IMR-90 (cell line): Measurements from ENCODE around the gene FANCG. TPM values are rescaled to one million over a fixed set of nuclear protein-coding genes. Genes with fewer than 3 reads are reported as not detected.
A peak's percentile ranks its signal among the peaks of the same experiment; 100 is the strongest.

Experiments used
- ATAC-seq: fragments of 200-7000 bp; cut with Tn5 transposase; 2 replicates; pipeline ENCODE4 v1.9.1; 2020; ENCODE audit warnings: low read depth, mild to moderate bottlenecking, moderate library complexity
- BruUV-seq: library from RNA; stranded (reverse); fragments of 400-500 nt; replicated peaks from 2 replicates; lab custom pipeline; 2021; lab: Mats Ljungman, UMichigan
- CTCF ChIA-PET: fragments of 300-600 bp; formaldehyde crosslinking; extraction: SDS; loops from one replicate; lab custom pipeline; 2021; ENCODE audit warnings: antibody characterized with exemption; lab: Yijun Ruan, JAX
- POLR2A ChIA-PET: fragments of 300-600 bp; sonication (Branson Sonifier 250); formaldehyde crosslinking; loops from one replicate; lab custom pipeline; 2022; ENCODE audit warnings: antibody characterized with exemption; ENCODE audit not compliant: unreplicated experiment; lab: Charles Lee
- DNase-seq: peaks from one replicate; pipeline ENCODE4 v3.0.0; 2013
- H2AFZ ChIP-seq: replicated peaks from 2 replicates; pipeline ENCODE3; 2013; ENCODE audit warnings: low read length, mild to moderate bottlenecking; ENCODE audit not compliant: poor library complexity
- H2AK5ac ChIP-seq: 2 replicates; pipeline ENCODE4 v1.6.1; 2013; ENCODE audit warnings: low read depth, low read length, inconsistent platforms
- H2AK9ac ChIP-seq: replicated peaks from 2 replicates; pipeline ENCODE3; 2013; ENCODE audit warnings: mild to moderate bottlenecking, low read depth, low read length, moderate library complexity; ENCODE audit not compliant: poor library complexity
- H2BK120ac ChIP-seq: 2 replicates; pipeline ENCODE4 v1.6.1; 2013; ENCODE audit warnings: low read depth, low read length, inconsistent platforms
- H2BK15ac ChIP-seq: 3 replicates; pipeline ENCODE4 v1.6.1; 2013; ENCODE audit warnings: low read depth, low read length, inconsistent platforms
- H2BK20ac ChIP-seq: 2 replicates; pipeline ENCODE4 v1.6.1; 2013; ENCODE audit warnings: low read depth, mild to moderate bottlenecking, inconsistent platforms, low read length, moderate library complexity
- H2BK5ac ChIP-seq: 2 replicates; pipeline ENCODE4 v1.6.1; 2013; ENCODE audit warnings: mild to moderate bottlenecking, low read depth, low read length, inconsistent platforms; ENCODE audit not compliant: poor library complexity, severe bottlenecking
- H3K14ac ChIP-seq: replicated peaks from 2 replicates; pipeline ENCODE4 v1.6.1; 2013; ENCODE audit warnings: low read depth, low read length, inconsistent platforms
- H3K18ac ChIP-seq: 2 replicates; pipeline ENCODE4 v1.6.1; 2013; ENCODE audit warnings: low read depth, low read length, control low read depth
- H3K23ac ChIP-seq: 2 replicates; pipeline ENCODE4 v1.6.1; 2013; ENCODE audit warnings: low read depth, low read length, inconsistent platforms
- H3K27ac ChIP-seq: 2 replicates; pipeline ENCODE4 v1.5.1; 2013; ENCODE audit warnings: mild to moderate bottlenecking, control low read depth, low read length; ENCODE audit not compliant: insufficient read depth
- H3K27me3 ChIP-seq: 2 replicates; pipeline ENCODE4 v1.6.1; 2013; ENCODE audit warnings: low read length; ENCODE audit not compliant: control insufficient read depth, insufficient read depth
- H3K36me3 ChIP-seq: 2 replicates; pipeline ENCODE4 v1.6.1; 2013; ENCODE audit warnings: low read length, mixed read lengths; ENCODE audit not compliant: control insufficient read depth, insufficient read depth
- H3K4ac ChIP-seq: 2 replicates; pipeline ENCODE4 v1.6.1; 2013; ENCODE audit warnings: low read depth, low read length, inconsistent platforms
- H3K4me1 ChIP-seq: 2 replicates; pipeline ENCODE4 v1.6.1; 2013; ENCODE audit warnings: low read length, mixed read lengths; ENCODE audit not compliant: control insufficient read depth, insufficient read depth
- H3K4me2 ChIP-seq: 2 replicates; pipeline ENCODE4 v1.6.1; 2013; ENCODE audit warnings: low read depth, mild to moderate bottlenecking, control low read depth, low read length, moderate library complexity
- H3K4me3 ChIP-seq: 2 replicates; pipeline ENCODE4 v1.5.1; 2013; ENCODE audit warnings: low read depth, mild to moderate bottlenecking, control low read depth, low read length, moderate library complexity; ENCODE audit not compliant: insufficient read depth
- H3K56ac ChIP-seq: 2 replicates; pipeline ENCODE4 v1.6.1; 2013; ENCODE audit warnings: low read length, inconsistent platforms; ENCODE audit not compliant: insufficient read depth; ENCODE audit errors: extremely low read depth
- H3K79me1 ChIP-seq, 2 experiments: 2 replicates each; pipeline ENCODE4 v1.6.1; 2013; ENCODE audit warnings: low read length in 2 of 2, inconsistent platforms in 1 of 2, low read depth in 1 of 2
- H3K9ac ChIP-seq: 2 replicates; pipeline ENCODE4 v1.6.1; 2013; ENCODE audit warnings: low read depth, low read length, control low read depth
- H3K9me1 ChIP-seq: 2 replicates; pipeline ENCODE4 v1.6.1; 2013; ENCODE audit warnings: low read length, inconsistent platforms; ENCODE audit not compliant: insufficient read depth
- H3K9me3 ChIP-seq: 2 replicates; pipeline ENCODE4 v1.6.1; 2013; ENCODE audit warnings: low read length; ENCODE audit not compliant: control insufficient read depth, insufficient read depth
- H4K20me1 ChIP-seq: 2 replicates; pipeline ENCODE4 v1.6.1; 2013; ENCODE audit warnings: low read length, inconsistent platforms; ENCODE audit not compliant: insufficient read depth
- H4K5ac ChIP-seq: 2 replicates; pipeline ENCODE4 v1.6.1; 2013; ENCODE audit warnings: mild to moderate bottlenecking, low read depth, low read length, control low read depth
- H4K8ac ChIP-seq, 2 experiments: 2 replicates each; pipeline ENCODE4 v1.6.1; 2013; ENCODE audit warnings: low read depth in 2 of 2, low read length in 2 of 2, control low read depth in 1 of 2, inconsistent platforms in 1 of 2
- H4K91ac ChIP-seq: 2 replicates; pipeline ENCODE4 v1.6.1; 2013; ENCODE audit warnings: low read depth, low read length, inconsistent platforms; ENCODE audit not compliant: insufficient read depth
- CEBPB ChIP-seq: IDR thresholded peaks from 2 replicates; pipeline ENCODE4 v1.6.1; 2012; ENCODE audit warnings: low read depth, low read length, improper control_type of control experiment
- CHD1 ChIP-seq: IDR thresholded peaks from 2 replicates; pipeline ENCODE4 v1.6.1; 2012; ENCODE audit warnings: low read depth, low read length, improper control_type of control experiment
- MAZ ChIP-seq: IDR thresholded peaks from 2 replicates; pipeline ENCODE4 v1.6.1; 2012; ENCODE audit warnings: low read depth, mild to moderate bottlenecking, low read length, improper control_type of control experiment, moderate library complexity, borderline replicate concordance
- NFE2L2 ChIP-seq: fragments of 150-350 bp; IDR thresholded peaks from 2 replicates; pipeline ENCODE4 v1.6.1; 2016; ENCODE audit warnings: low read depth, mild to moderate bottlenecking, low read length
- POLR2A ChIP-seq: IDR thresholded peaks from 2 replicates; pipeline ENCODE4 v1.6.1; 2012; ENCODE audit warnings: mild to moderate bottlenecking, low read depth, low read length
- RCOR1 ChIP-seq: IDR thresholded peaks from 2 replicates; pipeline ENCODE4 v1.6.1; 2012; ENCODE audit warnings: mild to moderate bottlenecking, low read length, improper control_type of control experiment; ENCODE audit not compliant: insufficient replicate concordance
- RFX5 ChIP-seq: IDR thresholded peaks from 2 replicates; pipeline ENCODE4 v1.8.0; 2012; ENCODE audit warnings: low read depth, mild to moderate bottlenecking, low read length, moderate library complexity
- SMC3 ChIP-seq: fragments of 150-350 bp; IDR thresholded peaks from 2 replicates; pipeline ENCODE4 v1.6.1; 2016; ENCODE audit warnings: low read depth, mild to moderate bottlenecking, antibody characterized with exemption, low read length, moderate library complexity
- WGBS, 2 experiments: methylation state at CpG; one replicate each; pipeline versions ENCODE4 v1.1.5 to v1.1.7; 2013; ENCODE audit warnings: missing lambda C conversion rate in 2 of 2; ENCODE audit not compliant: insufficient read length in 1 of 2; ENCODE audit errors: extremely low coverage in 2 of 2; 5-methylcytosine and 5-hydroxymethylcytosine counted together
- dilution Hi-C: fragments of 300-500 bp; cut with HindIII; formaldehyde crosslinking; loops from one replicate; pipeline ENCODE4 v1.14.3; 2018; ENCODE audit warnings: low sequenced_read_pairs; ENCODE audit not compliant: unreplicated experiment
- in situ Hi-C: fragments of 300-500 bp; cut with MboI; formaldehyde crosslinking; loops from 3 replicates; pipeline ENCODE4 v1.14.3; 2019; ENCODE audit warnings: low sequenced_read_pairs, inconsistent platforms, mixed read lengths
- intact Hi-C: fragments of 100-400 bp; cut with micrococcal nuclease; formaldehyde crosslinking; loops from 2 replicates; pipeline ENCODE4 v1.10.0; 2022
- polyA plus RNA-seq, 3 experiments: library from polyadenylated mRNA; depleted of rRNA; stranded (reverse); fragments of >200 nt; gene quantifications; 2 replicates each; pipeline ENCODE4 v1.2.3, GENCODE V29; 2012; ENCODE audit warnings: low replicate concordance in 1 of 3
- total RNA-seq: library from RNA; depleted of rRNA; stranded (reverse); fragments of >200 nt; gene quantifications from 2 replicates; pipeline ENCODE4 v1.2.3, GENCODE V29; 2012

The FANCG gene
- total and polyA plus RNA-seq, 2 of the 4 experiments (the other 2 are of a cell fraction): 16.1 to 19.3 TPM

- TF ChIP-seq NFE2L2: no peak
- TF ChIP-seq SMC3: no peak
These were observed 35.3 kb upstream of the FANCG start (continued) for GRCh38 chr9:35114840-35115628.

- dilution Hi-C loops: no loop called here
- Histone ChIP-seq H3K9me3 (no peaks in the 10 kb centered on the region), H4K5ac (peak overlapping the region; percentile 76), H2AK5ac (peak overlapping the region; percentile 90), H3K9me1 (peaks cover 13% of the 10 kb centered on the region), H2BK20ac (peak overlapping the region; percentile 27; the same call in 1 of the 2 replicates), H4K20me1 (peaks cover 17% of the 10 kb centered on the region; the same call in 1 of the 2 replicates), H3K56ac (peak overlapping the region; percentile 84), H2BK120ac (peak overlapping the region; percentile 83; the same call in 1 of the 2 replicates), H3K27me3 (no peaks in the 10 kb centered on the region), H3K36me3 (no peaks in the 10 kb centered on the region), H3K27ac (peak overlapping the region; percentile 85), H3K79me1 (peaks cover 24 to 50% of the 10 kb centered on the region in 2 experiments; a peak in 3 of 4 replicates), H4K8ac (peak overlapping the region; percentile 76 to 77), H3K4me1 (peaks cover 23% of the 10 kb centered on the region), H3K4me3 (peak overlapping the region; percentile 88), H3K4ac (peak overlapping the region; percentile 86), H3K14ac (peak overlapping the region; percentile 59), H3K4me2 (peak overlapping the region; percentile 98), H2BK15ac (peak overlapping the region; percentile 92; the same call in 2 of the 3 replicates), H2AK9ac (peak overlapping the region; percentile 99), H3K23ac (peak overlapping the region; percentile 73), H3K9ac (peak overlapping the region; percentile 80), H2BK5ac (peak overlapping the region; percentile 87), H2AFZ (peak overlapping the region; percentile 91), H3K18ac (peak overlapping the region; percentile 18), H4K91ac (peak overlapping the region; percentile 94)
- ATAC-seq: peak; percentile 33
- no TSS peak for BruUV-seq
- WGBS, 2 experiments: no CpG with 5 or more reads among the region's 5 CpGs
- ChIA-PET CTCF (interaction anchor here (0.6 to 0.8 kb wide), 2 partner anchors 10 to 146 kb away, joined by 3 to 4 read pairs; no protein-coding TSS in a partner anchor), POLR2A (interaction anchor here (0.6 to 0.9 kb wide), 3 partner anchors 12 to 252 kb away, joined by 3 to 6 read pairs (median 4); partner anchors contain the start of gene STOML2)
- TF ChIP-seq CEBPB (no peak), RFX5 (no peak), POLR2A (peak; percentile 33), CHD1 (no peak), SMC3 (no peak), RCOR1 (no peak), MAZ (peak; percentile 45; the same call in 1 of the 2 replicates)
- intact Hi-C loops: no loop called here
- in situ Hi-C loops: no loop called here
- DNase-seq: peak; percentile 94
These were observed 34.5 kb upstream of the FANCG start for GRCh38 chr9:35114113-35114839.
